Measurements from ENCODE around the gene PRR35.
"Not testable (repeated sequence)": the region's sequence is repeated elsewhere in the genome, so short reads cannot be mapped to it uniquely, and the experiment has no call there.

PRR35 gene

GRCh38 chr16:597655-598054 lies 37.5 kb downstream of the PRR35 start:
- DNase-seq, result not testable (repeated sequence)

DNA sequence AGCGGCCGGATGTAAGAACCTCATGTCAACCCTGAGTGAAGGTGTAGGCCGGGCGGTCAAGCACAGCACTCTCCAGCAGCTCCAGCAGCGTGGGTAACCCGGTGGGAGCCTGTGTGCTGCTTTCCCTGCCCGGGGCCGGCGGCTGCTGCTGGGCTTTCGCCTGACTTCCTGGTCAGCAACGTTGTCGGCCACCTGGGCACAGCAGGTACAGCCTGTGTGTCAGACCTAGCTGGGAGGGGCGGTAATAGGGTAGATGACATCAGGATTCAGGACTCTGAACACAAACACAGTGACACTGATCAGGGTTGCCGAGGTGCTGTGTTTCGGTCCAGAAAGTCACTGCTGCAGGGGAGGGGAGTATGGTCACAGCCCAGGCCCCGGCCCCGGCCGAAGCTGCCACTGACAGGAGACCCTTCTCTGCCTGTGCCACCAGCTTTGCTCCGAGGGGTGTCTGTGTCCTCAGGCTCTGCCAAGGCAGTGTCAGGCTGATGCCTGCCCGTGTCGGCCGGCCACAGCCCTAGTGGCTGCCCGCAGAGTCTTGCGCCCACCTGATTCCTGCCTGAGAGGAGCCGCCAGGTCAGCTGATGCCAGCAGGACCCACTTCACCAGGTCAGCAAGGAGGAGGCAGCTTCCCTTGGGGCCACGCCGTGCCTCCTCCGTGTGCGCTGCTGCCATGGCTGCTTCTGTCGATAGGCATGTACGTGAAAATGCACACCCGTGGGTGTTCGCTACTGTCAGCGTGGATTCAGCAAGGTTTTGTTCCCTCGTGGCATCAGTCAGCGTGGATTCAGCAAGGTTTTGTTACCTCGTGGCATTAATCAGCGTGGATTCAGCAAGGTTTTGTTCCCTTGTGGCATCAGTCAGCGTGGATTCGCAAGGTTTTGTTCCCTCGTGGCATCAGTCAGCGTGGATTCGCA lies 38.9 kb downstream of the PRR35 start:
- DNase-seq, result no peak

DNA sequence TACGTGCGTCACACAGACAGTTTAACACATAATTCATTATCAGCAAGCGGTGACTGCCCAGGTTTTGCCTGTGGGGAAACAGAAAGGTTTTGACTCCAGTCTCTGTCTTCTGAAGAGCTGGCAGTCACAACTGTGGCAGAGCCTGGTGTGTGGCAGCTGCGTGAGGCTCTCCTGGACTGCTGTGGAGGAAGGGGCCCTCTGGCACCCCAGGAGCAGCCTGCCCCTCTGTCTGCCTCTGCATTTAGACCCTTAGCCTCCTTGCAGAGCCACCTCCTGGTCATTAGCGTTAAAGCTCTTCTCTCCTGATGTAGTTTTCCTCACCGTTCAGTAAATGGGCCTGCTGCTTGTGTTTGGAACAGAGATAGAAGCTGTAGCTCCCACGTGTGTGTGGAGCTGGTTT lies 40.6 kb downstream of the PRR35 start:
- no peak for DNase-seq

GRCh38 chr16:603933-604332 lies 43.7 kb downstream of the PRR35 start:
- no peak for DNase-seq

DNA sequence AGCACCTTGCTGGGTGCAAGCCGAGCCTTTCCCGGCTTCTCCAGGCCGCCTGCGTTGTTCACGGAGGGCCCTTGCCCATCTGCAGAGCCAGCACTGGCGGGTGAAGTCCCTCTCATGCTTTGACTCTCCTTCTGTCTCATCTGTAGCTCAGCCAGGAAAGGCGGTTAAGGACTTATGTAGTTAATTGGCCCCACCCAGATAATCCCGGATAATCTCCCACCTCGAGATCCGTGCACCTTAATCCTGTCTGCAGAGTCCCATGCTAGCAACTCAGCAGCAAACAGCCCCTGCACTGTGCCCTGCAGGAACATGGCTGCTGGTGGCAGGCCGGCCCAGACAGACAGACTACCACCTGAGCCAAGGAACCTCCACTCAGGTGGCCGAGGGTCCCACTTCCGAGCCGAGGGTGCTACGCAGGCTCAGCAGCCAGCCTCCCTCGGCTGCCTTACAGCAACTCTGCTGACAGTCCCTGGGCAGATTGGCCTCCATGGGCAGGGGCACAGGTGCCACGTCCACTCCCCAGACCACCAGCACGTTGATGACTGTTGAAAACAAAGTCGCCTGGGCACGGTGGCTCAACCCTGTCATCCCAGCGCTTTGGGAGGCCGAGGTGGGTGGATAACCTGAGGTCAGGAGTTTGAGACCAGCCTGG lies 46.6 kb downstream of the PRR35 start:
- no peak for DNase-seq

GRCh38 chr16:608019-608418 lies 47.8 kb downstream of the PRR35 start:
- no peak for DNase-seq

DNA sequence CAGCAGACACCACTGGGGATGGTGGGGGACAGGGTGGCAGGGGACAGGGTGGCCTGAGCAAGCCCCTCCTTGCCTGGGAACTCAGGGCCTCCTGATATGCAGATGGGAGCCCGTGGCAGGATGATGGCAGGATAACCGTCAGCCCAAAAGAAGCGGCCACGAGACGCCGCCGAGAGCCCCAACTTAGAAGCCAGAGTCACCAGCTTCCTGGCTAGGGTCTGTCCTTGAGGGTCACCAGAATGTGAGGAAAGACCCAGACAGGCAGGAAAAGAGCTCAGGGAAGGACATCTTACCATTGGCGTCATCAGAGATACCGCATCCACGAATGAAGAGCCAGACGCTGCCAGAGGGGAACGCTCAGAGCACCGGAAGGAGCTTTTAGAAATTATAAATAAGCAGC lies 49.1 kb downstream of the PRR35 start:
- no peak for DNase-seq

- DNase-seq, result no peak
Observed at GRCh38 chr16:609984-610383, 49.8 kb downstream of the PRR35 start.

- peak; percentile 21 for DNase-seq
Observed at GRCh38 chr16:610513-611381, 50.6 kb downstream of the PRR35 start.

DNA sequence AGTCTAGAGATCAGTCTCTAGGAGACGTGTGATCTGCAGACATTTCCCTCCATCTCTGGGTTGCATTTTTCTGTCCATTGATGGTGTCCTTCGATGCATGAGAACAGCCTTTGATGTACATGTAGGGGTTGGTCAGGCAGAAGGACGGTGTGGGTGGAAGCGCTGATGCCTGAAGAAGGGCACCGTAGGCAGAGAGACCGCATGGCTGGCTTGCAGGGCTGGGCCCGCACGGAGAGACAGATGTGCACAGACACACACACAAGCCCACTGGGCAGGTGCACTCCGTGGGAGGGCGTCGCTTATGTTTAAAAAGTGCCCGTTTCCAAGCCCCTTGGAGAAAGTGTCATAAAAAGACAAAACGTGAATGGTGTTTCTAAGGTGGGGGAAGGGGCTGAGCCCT lies 54.9 kb downstream of the PRR35 start:
- DNase-seq, result no peak
